Caco-2 (cell line): Measurements from ENCODE around the gene AKTIP. TPM values are rescaled to one million over a fixed set of nuclear protein-coding genes. Genes with fewer than 3 reads are reported as not detected.
A peak's percentile ranks its signal among the peaks of the same experiment; 100 is the strongest.

Experiments used
- BruUV-seq: library from RNA; stranded (reverse); fragments of 400-500 nt; replicated peaks from 2 replicates; lab custom pipeline; 2021; lab: Mats Ljungman, UMichigan
- CTCF ChIA-PET: fragments of 300-600 bp; sonication (Branson Sonifier 250); formaldehyde crosslinking; loops from one replicate; lab custom pipeline; 2022; ENCODE audit warnings: antibody characterized with exemption; lab: Charles Lee
- POLR2A ChIA-PET: fragments of 300-600 bp; sonication (Branson Sonifier 250); formaldehyde crosslinking; loops from one replicate; lab custom pipeline; 2022; ENCODE audit warnings: antibody characterized with exemption; lab: Charles Lee
- DNase-seq, 2 experiments: peaks; one replicate each; pipeline versions ENCODE4 v3.0.0 to v3.0.0-alpha.2; 2020 to 2022
- H3K27me3 ChIP-seq: replicated peaks from 2 replicates; pipeline ENCODE4 v1.6.0; 2011; ENCODE audit warnings: low read length; ENCODE audit not compliant: control insufficient read depth, insufficient read depth
- H3K36me3 ChIP-seq: 2 replicates; pipeline ENCODE4 v1.5.1; 2011; ENCODE audit warnings: low read length; ENCODE audit not compliant: control insufficient read depth, insufficient read depth
- H3K4me1 ChIP-seq: fragments of 250-450 bp; sonication (Bioruptor Pico); 2 replicates; pipeline ENCODE4 v1.5.1; 2020; ENCODE audit warnings: mild to moderate bottlenecking
- H3K4me3 ChIP-seq: 2 replicates; pipeline ENCODE4 v1.5.1; 2011; ENCODE audit warnings: low read depth, mild to moderate bottlenecking, control low read depth, low read length
- H3K9me3 ChIP-seq: fragments of 250-450 bp; sonication (Bioruptor Pico); 2 replicates; pipeline ENCODE4 v1.5.1; 2020; ENCODE audit warnings: mild to moderate bottlenecking, moderate library complexity
- H3K27ac Mint-ChIP-seq: one replicate; pipeline ENCODE4 v1.8.0; 2022; ENCODE audit warnings: mixed read lengths; ENCODE audit not compliant: unreplicated experiment
- H3K27me3 Mint-ChIP-seq: one replicate; pipeline ENCODE4 v1.8.0; 2022; ENCODE audit warnings: mixed read lengths; ENCODE audit not compliant: insufficient read depth, unreplicated experiment
- H3K36me3 Mint-ChIP-seq: one replicate; pipeline ENCODE4 v1.8.0; 2022; ENCODE audit warnings: mild to moderate bottlenecking, mixed read lengths; ENCODE audit not compliant: insufficient read depth, unreplicated experiment
- H3K4me1 Mint-ChIP-seq: one replicate; pipeline ENCODE4 v1.8.0; 2022; ENCODE audit warnings: low read depth, mixed read lengths; ENCODE audit not compliant: unreplicated experiment
- H3K4me3 Mint-ChIP-seq: one replicate; pipeline ENCODE4 v1.8.0; 2022; ENCODE audit warnings: mild to moderate bottlenecking, moderate library complexity, mixed read lengths; ENCODE audit not compliant: unreplicated experiment
- H3K9me3 Mint-ChIP-seq: one replicate; pipeline ENCODE4 v1.8.0; 2022; ENCODE audit warnings: mixed read lengths; ENCODE audit not compliant: unreplicated experiment
- intact Hi-C: fragments of 100-400 bp; cut with micrococcal nuclease; formaldehyde crosslinking; loops from one replicate; pipeline ENCODE4 v1.10.0; 2022; ENCODE audit not compliant: unreplicated experiment
- total RNA-seq: library from RNA; stranded (reverse); gene quantifications from 2 replicates; pipeline ENCODE4 v1.2.3, GENCODE V29; 2022
- TF ChIP-seq, protein P1 (sequence below), 2 experiments: fragments of 200-600 bp in 1 of 2; IDR thresholded peaks; 1 replicate in 1 of 2; 2 replicates in 1 of 2; pipeline versions ENCODE4 v1.5.1 to v1.8.0; 2011 to 2022; ENCODE audit warnings: antibody characterized with exemption in 1 of 2, control low read depth in 1 of 2, inconsistent platforms in 1 of 2, low read depth in 1 of 2, low read length in 1 of 2, mild to moderate bottlenecking in 1 of 2, moderate library complexity in 1 of 2; ENCODE audit not compliant: insufficient read depth in 1 of 2, severe bottlenecking in 1 of 2, unreplicated experiment in 1 of 2

AKTIP gene
- total RNA-seq, 1 experiment from 2014 or later, result 127 TPM

DNA sequence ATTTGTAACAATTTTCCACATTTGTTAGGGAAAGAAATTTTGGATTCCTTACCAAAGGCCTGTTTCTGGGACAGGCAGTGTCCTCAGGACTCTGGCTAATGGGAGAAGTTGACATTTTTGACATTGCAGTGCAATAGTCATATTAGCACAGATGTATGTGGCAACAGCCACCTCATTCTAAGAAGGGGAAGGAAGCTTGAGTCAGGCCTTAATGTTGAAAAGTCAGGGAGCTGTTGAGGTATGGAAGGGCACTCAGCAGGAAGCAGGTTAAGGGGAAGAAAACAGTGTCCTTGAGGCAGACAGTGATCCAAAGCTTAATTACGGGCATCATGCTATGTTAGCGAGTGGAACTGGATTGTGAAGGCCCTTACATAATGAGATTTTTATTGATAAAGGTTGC lies 20.9 kb downstream of the AKTIP start:
- Histone ChIP-seq H3K36me3 (peaks cover 8% of the 10 kb centered on the region), H3K4me3 (no peak overlapping the region), H3K4me1 (no peaks in the 10 kb centered on the region), H3K9me3 (no peaks in the 10 kb centered on the region; the same call in 1 of the 2 replicates), H3K27me3 (no peaks in the 10 kb centered on the region)
- no peak for DNase-seq
- CTCF ChIA-PET, result no interaction called here
- TF ChIP-seq, protein P1, sequence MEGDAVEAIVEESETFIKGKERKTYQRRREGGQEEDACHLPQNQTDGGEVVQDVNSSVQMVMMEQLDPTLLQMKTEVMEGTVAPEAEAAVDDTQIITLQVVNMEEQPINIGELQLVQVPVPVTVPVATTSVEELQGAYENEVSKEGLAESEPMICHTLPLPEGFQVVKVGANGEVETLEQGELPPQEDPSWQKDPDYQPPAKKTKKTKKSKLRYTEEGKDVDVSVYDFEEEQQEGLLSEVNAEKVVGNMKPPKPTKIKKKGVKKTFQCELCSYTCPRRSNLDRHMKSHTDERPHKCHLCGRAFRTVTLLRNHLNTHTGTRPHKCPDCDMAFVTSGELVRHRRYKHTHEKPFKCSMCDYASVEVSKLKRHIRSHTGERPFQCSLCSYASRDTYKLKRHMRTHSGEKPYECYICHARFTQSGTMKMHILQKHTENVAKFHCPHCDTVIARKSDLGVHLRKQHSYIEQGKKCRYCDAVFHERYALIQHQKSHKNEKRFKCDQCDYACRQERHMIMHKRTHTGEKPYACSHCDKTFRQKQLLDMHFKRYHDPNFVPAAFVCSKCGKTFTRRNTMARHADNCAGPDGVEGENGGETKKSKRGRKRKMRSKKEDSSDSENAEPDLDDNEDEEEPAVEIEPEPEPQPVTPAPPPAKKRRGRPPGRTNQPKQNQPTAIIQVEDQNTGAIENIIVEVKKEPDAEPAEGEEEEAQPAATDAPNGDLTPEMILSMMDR (IDR thresholded peaks at IDR 0.05; ENCODE audit: insufficient read depth in 1 of 2, low read depth in 1 of 2, low read length in 1 of 2, severe bottlenecking in 1 of 2, unreplicated experiment in 1 of 2), result no peak
- POLR2A ChIA-PET, result interaction anchor here (1.2 kb wide), 1 partner anchor 19 kb away, joined by 3 read pairs; no protein-coding TSS in a partner anchor
- Mint-ChIP-seq H3K27ac (peak overlapping the region; percentile 52), H3K4me1 (no peaks in the 10 kb centered on the region), H3K9me3 (peaks cover 9% of the 10 kb centered on the region), H3K4me3 (no peak overlapping the region), H3K27me3 (no peaks in the 10 kb centered on the region), H3K36me3 (peaks cover 84% of the 10 kb centered on the region)
- no TSS peak for BruUV-seq
- intact Hi-C loops, result no loop called here

DNA sequence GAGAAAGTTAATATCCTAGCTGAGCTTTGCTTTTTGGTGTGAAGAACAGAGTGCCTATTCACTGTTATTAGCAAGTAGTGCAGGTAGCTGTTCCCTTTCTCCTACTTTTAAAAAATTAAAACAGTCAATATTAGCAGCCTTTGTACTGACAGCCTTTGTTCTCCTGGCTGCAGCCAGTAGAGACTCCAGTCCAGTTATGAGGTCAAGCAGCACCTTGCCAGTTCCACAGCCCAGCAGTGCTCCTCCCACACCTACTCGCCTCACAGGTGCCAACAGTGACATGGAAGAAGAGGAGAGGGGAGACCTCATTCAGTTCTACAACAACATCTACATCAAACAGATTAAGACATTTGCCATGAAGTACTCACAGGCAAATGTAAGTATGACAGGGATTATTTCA lies 22.6 kb downstream of the AKTIP start:
- no TSS peak for BruUV-seq
- no peak overlapping the region for H3K4me3 Mint-ChIP-seq
- H3K27ac Mint-ChIP-seq, result no peak overlapping the region
- H3K4me1 ChIP-seq, result no peaks in the 10 kb centered on the region
- H3K27me3 Mint-ChIP-seq, result no peaks in the 10 kb centered on the region
- intact Hi-C loops, result no loop called here
- H3K36me3 Mint-ChIP-seq, result peaks cover 79% of the 10 kb centered on the region
- DNase-seq, result no peak
- TF ChIP-seq, protein P1 (IDR thresholded peaks at IDR 0.05; ENCODE audit: insufficient read depth in 1 of 2, low read depth in 1 of 2, low read length in 1 of 2, severe bottlenecking in 1 of 2, unreplicated experiment in 1 of 2), result no peak
- no peak overlapping the region for H3K4me3 ChIP-seq
- H3K27me3 ChIP-seq, result no peaks in the 10 kb centered on the region
- H3K36me3 ChIP-seq, result peaks cover 4% of the 10 kb centered on the region
- no peaks in the 10 kb centered on the region for H3K9me3 ChIP-seq
- no peaks in the 10 kb centered on the region for H3K4me1 Mint-ChIP-seq
- ChIA-PET CTCF (no interaction called here), POLR2A (interaction anchor here (0.6 kb wide), 1 partner anchor 923 kb away, joined by 3 read pairs; no protein-coding TSS in a partner anchor)
- no peaks in the 10 kb centered on the region for H3K9me3 Mint-ChIP-seq

DNA sequence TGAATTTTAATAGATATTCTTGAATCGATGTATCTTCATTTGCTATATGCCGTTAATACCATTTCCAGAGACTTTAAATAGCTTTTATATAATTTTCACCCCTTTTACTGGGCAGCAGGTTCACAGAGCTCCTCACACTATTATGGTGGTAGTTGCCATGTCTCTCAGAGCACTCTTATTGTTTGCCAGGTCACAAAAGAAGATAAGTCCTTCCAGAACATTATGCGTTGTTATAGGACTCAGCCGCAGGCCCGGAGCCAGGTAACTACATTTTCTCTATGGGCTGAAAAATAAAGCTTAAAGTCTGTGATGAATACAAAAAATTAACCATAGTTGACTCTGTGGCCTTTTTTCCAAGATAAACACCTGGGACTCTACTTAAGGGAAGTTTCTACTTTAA lies 24.0 kb downstream of the AKTIP start:
- Histone ChIP-seq H3K4me1 (no peaks in the 10 kb centered on the region), H3K4me3 (no peak overlapping the region), H3K36me3 (peaks cover 4% of the 10 kb centered on the region), H3K9me3 (no peaks in the 10 kb centered on the region), H3K27me3 (no peaks in the 10 kb centered on the region)
- Mint-ChIP-seq H3K27ac (no peak overlapping the region), H3K4me1 (no peaks in the 10 kb centered on the region), H3K4me3 (no peak overlapping the region), H3K36me3 (peaks cover 65% of the 10 kb centered on the region), H3K9me3 (no peaks in the 10 kb centered on the region), H3K27me3 (no peaks in the 10 kb centered on the region)
- TF ChIP-seq, protein P1 (IDR thresholded peaks at IDR 0.05; ENCODE audit: insufficient read depth in 1 of 2, low read depth in 1 of 2, low read length in 1 of 2, severe bottlenecking in 1 of 2, unreplicated experiment in 1 of 2), result no peak
- intact Hi-C loops, result no loop called here
- ChIA-PET CTCF (no interaction called here), POLR2A (no interaction called here)
- no peak for DNase-seq
- no TSS peak for BruUV-seq
